ENCODE results near the gene TEAD4.
A peak's percentile ranks its signal among the peaks of the same experiment; 100 is the strongest.

DNA sequence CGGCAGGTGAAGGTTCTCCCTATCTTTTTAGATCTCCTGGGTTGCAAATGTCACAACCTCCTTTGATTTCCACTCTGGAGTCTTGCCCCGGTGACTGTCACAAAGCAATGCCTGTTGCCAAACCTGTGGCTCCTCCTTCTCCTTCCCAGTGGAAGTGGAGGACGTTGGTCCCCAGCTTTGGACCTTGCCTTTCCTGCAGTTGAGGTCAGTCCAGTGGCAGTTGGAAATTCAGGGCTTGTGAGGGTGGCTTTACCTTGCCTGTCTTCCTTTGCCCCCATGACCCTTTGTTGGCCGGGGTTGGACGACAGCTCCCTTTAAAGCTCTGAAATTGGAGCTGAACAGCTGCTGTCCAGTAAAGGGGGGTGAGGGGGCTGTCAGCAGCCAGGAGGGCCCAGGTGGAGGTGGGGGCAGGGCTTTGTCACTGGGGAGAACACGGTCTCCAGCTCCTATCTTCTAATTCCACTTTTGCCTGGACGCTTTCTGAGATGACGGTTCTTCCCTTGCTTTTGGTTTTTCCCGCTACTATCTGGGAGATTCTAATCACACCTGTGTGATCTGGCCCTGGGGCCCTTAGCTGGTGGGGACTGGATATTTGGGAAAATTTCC lies 4.1 kb downstream of the TEAD4 start:
- TF ChIP-seq, protein P1, sequence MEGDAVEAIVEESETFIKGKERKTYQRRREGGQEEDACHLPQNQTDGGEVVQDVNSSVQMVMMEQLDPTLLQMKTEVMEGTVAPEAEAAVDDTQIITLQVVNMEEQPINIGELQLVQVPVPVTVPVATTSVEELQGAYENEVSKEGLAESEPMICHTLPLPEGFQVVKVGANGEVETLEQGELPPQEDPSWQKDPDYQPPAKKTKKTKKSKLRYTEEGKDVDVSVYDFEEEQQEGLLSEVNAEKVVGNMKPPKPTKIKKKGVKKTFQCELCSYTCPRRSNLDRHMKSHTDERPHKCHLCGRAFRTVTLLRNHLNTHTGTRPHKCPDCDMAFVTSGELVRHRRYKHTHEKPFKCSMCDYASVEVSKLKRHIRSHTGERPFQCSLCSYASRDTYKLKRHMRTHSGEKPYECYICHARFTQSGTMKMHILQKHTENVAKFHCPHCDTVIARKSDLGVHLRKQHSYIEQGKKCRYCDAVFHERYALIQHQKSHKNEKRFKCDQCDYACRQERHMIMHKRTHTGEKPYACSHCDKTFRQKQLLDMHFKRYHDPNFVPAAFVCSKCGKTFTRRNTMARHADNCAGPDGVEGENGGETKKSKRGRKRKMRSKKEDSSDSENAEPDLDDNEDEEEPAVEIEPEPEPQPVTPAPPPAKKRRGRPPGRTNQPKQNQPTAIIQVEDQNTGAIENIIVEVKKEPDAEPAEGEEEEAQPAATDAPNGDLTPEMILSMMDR (IDR thresholded peaks at IDR 0.05 in 8 of 11, conservative IDR thresholded peaks at IDR 0.05 in 3 of 11) = no peak
- peak in 1 of 3 donors; percentile 25 for TF ChIP-seq POLR2AphosphoS5 (IDR thresholded peaks at IDR 0.05)

Data from spleen (tissue), 7 donors.